ENCODE results near the gene LRRC8E. TPM values are rescaled to one million over a fixed set of nuclear protein-coding genes. Genes with fewer than 3 reads are reported as not detected.
A peak's percentile ranks its signal among the peaks of the same experiment; 100 is the strongest.

The LRRC8E gene
- total RNA-seq, 2 donors from 2014 or later: 2.9 to 4.0 TPM

- Histone ChIP-seq H3K27ac (no peak overlapping the region), H3K4me3 (no peak overlapping the region), H3K9ac (ENCODE audit: low read depth in 2 of 2, low read length in 2 of 2) (no peak overlapping the region), H3K36me3 (no peaks in the 10 kb centered on the region), H3K4me1 (peaks cover 9% of the 10 kb centered on the region), H3K9me3 (no peaks in the 10 kb centered on the region), H3K27me3 (no peaks in the 10 kb centered on the region)
- DNase-seq: no peak
- TF ChIP-seq, protein P1, sequence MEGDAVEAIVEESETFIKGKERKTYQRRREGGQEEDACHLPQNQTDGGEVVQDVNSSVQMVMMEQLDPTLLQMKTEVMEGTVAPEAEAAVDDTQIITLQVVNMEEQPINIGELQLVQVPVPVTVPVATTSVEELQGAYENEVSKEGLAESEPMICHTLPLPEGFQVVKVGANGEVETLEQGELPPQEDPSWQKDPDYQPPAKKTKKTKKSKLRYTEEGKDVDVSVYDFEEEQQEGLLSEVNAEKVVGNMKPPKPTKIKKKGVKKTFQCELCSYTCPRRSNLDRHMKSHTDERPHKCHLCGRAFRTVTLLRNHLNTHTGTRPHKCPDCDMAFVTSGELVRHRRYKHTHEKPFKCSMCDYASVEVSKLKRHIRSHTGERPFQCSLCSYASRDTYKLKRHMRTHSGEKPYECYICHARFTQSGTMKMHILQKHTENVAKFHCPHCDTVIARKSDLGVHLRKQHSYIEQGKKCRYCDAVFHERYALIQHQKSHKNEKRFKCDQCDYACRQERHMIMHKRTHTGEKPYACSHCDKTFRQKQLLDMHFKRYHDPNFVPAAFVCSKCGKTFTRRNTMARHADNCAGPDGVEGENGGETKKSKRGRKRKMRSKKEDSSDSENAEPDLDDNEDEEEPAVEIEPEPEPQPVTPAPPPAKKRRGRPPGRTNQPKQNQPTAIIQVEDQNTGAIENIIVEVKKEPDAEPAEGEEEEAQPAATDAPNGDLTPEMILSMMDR (IDR thresholded peaks at IDR 0.05): no peak
- intact Hi-C loops (cut with DNase I): no loop called here
Measured at GRCh38 chr19:7899751-7900378, 11.6 kb downstream of the LRRC8E start.

GRCh38 chr19:7900401-7900870 lies 12.1 kb downstream of the LRRC8E start:
- Histone ChIP-seq H3K9me3 (no peaks in the 10 kb centered on the region), H3K4me1 (peaks cover 14% of the 10 kb centered on the region), H3K9ac (ENCODE audit: low read depth in 2 of 2, low read length in 2 of 2) (no peak overlapping the region), H3K36me3 (no peaks in the 10 kb centered on the region), H3K27me3 (no peaks in the 10 kb centered on the region), H3K27ac (no peak overlapping the region), H3K4me3 (no peak overlapping the region)
- intact Hi-C loops (cut with DNase I): no loop called here
- DNase-seq: no peak
- TF ChIP-seq, protein P1 (IDR thresholded peaks at IDR 0.05): no peak

DNA sequence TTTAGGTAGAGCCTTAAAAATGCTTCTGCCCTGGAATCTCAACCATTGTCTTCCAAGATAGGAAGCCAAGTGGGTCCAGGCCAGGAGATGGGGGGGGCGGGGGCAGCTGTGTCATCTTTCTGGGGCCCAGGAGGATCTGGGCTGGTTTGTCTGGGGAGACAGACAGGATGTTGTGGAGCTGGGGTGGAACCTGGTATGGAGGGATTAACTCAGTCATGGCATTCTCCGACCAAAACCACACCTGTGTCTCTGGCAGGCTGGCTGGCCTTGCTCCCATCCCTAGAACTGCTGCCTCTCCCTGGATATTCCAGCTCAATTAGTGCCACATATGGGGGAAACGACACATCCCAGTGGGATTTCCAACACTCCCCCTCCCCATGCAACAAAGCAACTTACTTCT lies 12.6 kb downstream of the LRRC8E start:
- Histone ChIP-seq H3K9me3 (no peaks in the 10 kb centered on the region), H3K9ac (ENCODE audit: low read depth in 2 of 2, low read length in 2 of 2) (no peak overlapping the region), H3K4me1 (peaks cover 14% of the 10 kb centered on the region), H3K27ac (no peak overlapping the region), H3K4me3 (no peak overlapping the region), H3K36me3 (no peaks in the 10 kb centered on the region), H3K27me3 (no peaks in the 10 kb centered on the region)
- intact Hi-C loops (cut with DNase I): no loop called here
- TF ChIP-seq, protein P1 (IDR thresholded peaks at IDR 0.05): no peak
- no peak for DNase-seq

DNA sequence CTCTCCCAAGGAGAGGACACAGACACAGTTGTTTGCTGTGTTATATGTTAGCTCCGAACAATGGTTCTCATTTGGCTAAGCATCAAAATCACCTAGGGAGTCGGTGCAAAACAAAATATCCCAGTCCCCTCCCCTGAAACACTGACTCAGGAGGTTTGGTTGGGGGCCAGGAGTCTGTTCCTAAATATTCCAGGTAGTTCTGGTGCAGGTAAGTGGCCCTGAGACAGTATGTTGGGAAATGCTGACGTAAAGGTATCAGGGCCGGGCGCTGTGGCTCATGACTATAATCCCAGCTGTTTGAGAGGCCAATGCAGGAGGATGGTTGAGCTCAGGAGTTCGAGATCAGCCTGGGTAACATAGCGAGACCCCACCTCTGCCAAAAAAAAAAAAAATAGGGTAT lies 13.0 kb downstream of the LRRC8E start:
- no peak for DNase-seq
- no peaks in the 10 kb centered on the region for H3K27me3 ChIP-seq
- no peak overlapping the region for H3K27ac ChIP-seq
- TF ChIP-seq, protein P1 (IDR thresholded peaks at IDR 0.05): no peak
- H3K9ac ChIP-seq (ENCODE audit: low read depth in 2 of 2, low read length in 2 of 2): no peak overlapping the region
- H3K4me1 ChIP-seq: peaks cover 14% of the 10 kb centered on the region
- no peaks in the 10 kb centered on the region for H3K9me3 ChIP-seq
- no peak overlapping the region for H3K4me3 ChIP-seq
- intact Hi-C loops (cut with DNase I): no loop called here
- no peaks in the 10 kb centered on the region for H3K36me3 ChIP-seq

DNA sequence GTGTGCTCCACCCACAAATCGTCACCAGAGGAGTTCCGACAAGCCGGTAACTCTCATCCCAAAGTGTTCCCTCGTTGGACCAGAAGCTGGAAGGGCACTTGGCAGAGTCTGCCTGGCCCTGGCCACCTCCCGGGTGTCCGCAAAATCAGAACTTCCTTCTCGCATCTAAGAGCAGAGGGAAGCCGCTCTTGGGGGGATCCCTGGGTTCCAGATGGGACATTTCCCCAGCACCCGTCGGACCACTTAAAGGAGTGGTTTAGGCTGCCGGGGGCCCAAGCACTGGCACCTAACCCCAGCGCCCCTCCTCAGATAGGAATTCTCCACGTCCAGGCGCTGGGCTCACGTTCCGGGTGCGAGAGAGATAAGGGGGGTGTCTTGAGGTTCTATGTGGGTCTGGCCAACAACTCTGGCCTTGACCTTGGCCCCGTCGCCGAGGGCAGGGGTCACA lies 14.5 kb downstream of the LRRC8E start:
- intact Hi-C loops (cut with DNase I): no loop called here
- H3K9me3 ChIP-seq: no peaks in the 10 kb centered on the region
- peak overlapping the region; percentile 72 for H3K9ac ChIP-seq (ENCODE audit: low read depth in 2 of 2, low read length in 2 of 2)
- H3K4me3 ChIP-seq: peak overlapping the region; percentile 52
- TF ChIP-seq, protein P1 (IDR thresholded peaks at IDR 0.05): no peak
- H3K4me1 ChIP-seq: peaks cover 14% of the 10 kb centered on the region
- H3K36me3 ChIP-seq: no peaks in the 10 kb centered on the region
- no peaks in the 10 kb centered on the region for H3K27me3 ChIP-seq
- peak overlapping the region; percentile 64 for H3K27ac ChIP-seq
- peak; percentile 50 for DNase-seq
